Stimulated activated CD4-positive, alpha-beta T cell treated with anti-CD3 and anti-CD28 coated beads, Interleukin-15, amount 100 ng/mL, for 24 hours (primary cell): ENCODE results near the gene ZNF580.
A peak's percentile ranks its signal among the peaks of the same experiment; 100 is the strongest.

Experiments
- DNase-seq: peaks from one replicate; pipeline ENCODE4 v3.0.0-alpha.2; 2020

The ZNF580 gene

GRCh38 chr19:55663846-55664536, 23.2 kb downstream of the ZNF580 start:
- no peak for DNase-seq

- no peak for DNase-seq
Measured at GRCh38 chr19:55666343-55667005, 25.7 kb downstream of the ZNF580 start.

GRCh38 chr19:55667006-55667381, 26.2 kb downstream of the ZNF580 start:
- no peak for DNase-seq

GRCh38 chr19:55667511-55667910, 26.7 kb downstream of the ZNF580 start:
- DNase-seq: no peak

GRCh38 chr19:55667958-55668357, 27.2 kb downstream of the ZNF580 start:
- no peak for DNase-seq

GRCh38 chr19:55668603-55669348, 28.0 kb downstream of the ZNF580 start:
- no peak for DNase-seq

- no peak for DNase-seq
Measured at GRCh38 chr19:55669418-55670279, 28.8 kb downstream of the ZNF580 start.

GRCh38 chr19:55670280-55671053, 29.7 kb downstream of the ZNF580 start:
- no peak for DNase-seq

GRCh38 chr19:55671054-55671378, 30.2 kb downstream of the ZNF580 start:
- no peak for DNase-seq

GRCh38 chr19:55672418-55672817, 31.6 kb downstream of the ZNF580 start:
- no peak for DNase-seq

GRCh38 chr19:55673465-55673864, 32.7 kb downstream of the ZNF580 start:
- no peak for DNase-seq

GRCh38 chr19:55673889-55674288, 33.1 kb downstream of the ZNF580 start:
- DNase-seq: no peak

GRCh38 chr19:55674459-55674840, 33.6 kb downstream of the ZNF580 start:
- no peak for DNase-seq

- peak; percentile 98 for DNase-seq
Measured at GRCh38 chr19:55674841-55675660, 34.2 kb downstream of the ZNF580 start, which contains the start of gene EPN1. TSS of gene EPN1 (plus strand) at chr19:55675226. CDS start at chr19:55678628, 3,402 bp downstream.

- no peak for DNase-seq
Measured at GRCh38 chr19:55675661-55676354, 35.0 kb downstream of the ZNF580 start.

GRCh38 chr19:55676383-55676782, 35.6 kb downstream of the ZNF580 start:
- no peak for DNase-seq

- DNase-seq: no peak
Measured at GRCh38 chr19:55676889-55677505, 36.2 kb downstream of the ZNF580 start.

- DNase-seq: no peak
Measured at GRCh38 chr19:55677572-55678028, 36.8 kb downstream of the ZNF580 start.

- no peak for DNase-seq
Measured at GRCh38 chr19:55678121-55678671, 37.4 kb downstream of the ZNF580 start.
